Liver (tissue), 9 donors: Measurements from ENCODE around the gene TMEM176B. TPM values are rescaled to one million over a fixed set of nuclear protein-coding genes. Genes with fewer than 3 reads are reported as not detected.

Experiments
- DNase-seq: peaks from one replicate; pipeline ENCODE4 v3.0.0-alpha.2; 2017; ENCODE audit warnings: low spot score
- H3K27ac ChIP-seq, 2 donors: one replicate each; pipeline ENCODE4 v1.7.0; 2013; ENCODE audit warnings: inconsistent platforms in 2 of 2, low read length in 2 of 2, control low read depth in 1 of 2, low read depth in 1 of 2, mild to moderate bottlenecking in 1 of 2
- H3K27me3 ChIP-seq, 4 donors: one replicate each; pipeline versions ENCODE4 v1.6.1 to v1.7.0; 2013; ENCODE audit warnings: low read length in 3 of 4, inconsistent platforms in 1 of 4, mild to moderate bottlenecking in 1 of 4, moderate library complexity in 1 of 4; ENCODE audit not compliant: control insufficient read depth in 4 of 4, insufficient read depth in 4 of 4
- H3K36me3 ChIP-seq, 4 donors: one replicate each; pipeline versions ENCODE4 v1.6.1 to v1.7.0; 2013; ENCODE audit warnings: low read length in 3 of 4, mild to moderate bottlenecking in 3 of 4, low read depth in 1 of 4, moderate library complexity in 1 of 4; ENCODE audit not compliant: control insufficient read depth in 4 of 4, insufficient read depth in 3 of 4
- H3K4me1 ChIP-seq, 4 donors: one replicate each; pipeline versions ENCODE4 v1.6.1 to v1.7.0; 2013; ENCODE audit warnings: low read length in 3 of 4, mild to moderate bottlenecking in 3 of 4, moderate library complexity in 1 of 4; ENCODE audit not compliant: control insufficient read depth in 4 of 4, insufficient read depth in 4 of 4
- H3K4me3 ChIP-seq, 3 donors: one replicate each; pipeline versions ENCODE4 v1.6.1 to v1.7.0; 2013; ENCODE audit warnings: low read length in 3 of 3, control low read depth in 1 of 3, low read depth in 1 of 3, mild to moderate bottlenecking in 1 of 3
- H3K9ac ChIP-seq, 2 donors: one replicate each; pipeline ENCODE4 v1.7.0; 2013; ENCODE audit warnings: low read length in 2 of 2, mild to moderate bottlenecking in 2 of 2, moderate library complexity in 2 of 2, control low read depth in 1 of 2, low read depth in 1 of 2
- H3K9me3 ChIP-seq, 4 donors: one replicate each; pipeline versions ENCODE4 v1.6.1 to v1.7.0; 2013; ENCODE audit warnings: low read length in 3 of 4; ENCODE audit not compliant: control insufficient read depth in 4 of 4
- EGR1 ChIP-seq, 2 donors: IDR thresholded peaks; 2 replicates each; pipeline ENCODE4 v1.6.1; 2016 to 2018; ENCODE audit warnings: antibody characterized with exemption in 2 of 2, low read depth in 2 of 2
- FOXA1 ChIP-seq: IDR thresholded peaks from 2 replicates; pipeline ENCODE4 v1.6.1; 2016; ENCODE audit warnings: antibody characterized with exemption
- FOXA2 ChIP-seq: IDR thresholded peaks from 2 replicates; pipeline ENCODE4 v1.6.1; 2016; ENCODE audit warnings: antibody characterized with exemption
- GABPA ChIP-seq, 2 donors: IDR thresholded peaks in 1 of 2; conservative IDR thresholded peaks in 1 of 2; 2 replicates each; pipeline ENCODE4 v1.6.1; 2016; ENCODE audit warnings: antibody characterized with exemption in 2 of 2, mild to moderate bottlenecking in 1 of 2, moderate library complexity in 1 of 2
- HNF4A ChIP-seq, 2 donors: conservative IDR thresholded peaks; 2 replicates each; pipeline ENCODE4 v1.6.1; 2016; ENCODE audit warnings: antibody characterized with exemption in 2 of 2, mild to moderate bottlenecking in 2 of 2
- HNF4G ChIP-seq: IDR thresholded peaks from 2 replicates; pipeline ENCODE4 v1.6.1; 2016; ENCODE audit warnings: antibody characterized with exemption
- JUND ChIP-seq, 2 donors: IDR thresholded peaks; 2 replicates each; pipeline ENCODE4 v1.6.1; 2016; ENCODE audit warnings: antibody characterized with exemption in 2 of 2
- NR2F2 ChIP-seq: IDR thresholded peaks from 2 replicates; pipeline ENCODE4 v1.6.1; 2016; ENCODE audit warnings: antibody characterized with exemption
- RAD21 ChIP-seq, 2 donors: IDR thresholded peaks; 2 replicates each; pipeline ENCODE4 v1.6.1; 2016; ENCODE audit warnings: antibody characterized with exemption in 2 of 2, mild to moderate bottlenecking in 2 of 2
- RXRA ChIP-seq, 2 donors: IDR thresholded peaks; 2 replicates each; pipeline ENCODE4 v1.6.1; 2017 to 2018; ENCODE audit warnings: antibody characterized with exemption in 2 of 2, mild to moderate bottlenecking in 1 of 2
- SP1 ChIP-seq: IDR thresholded peaks from 2 replicates; pipeline ENCODE4 v1.6.1; 2018; ENCODE audit warnings: antibody characterized with exemption, mild to moderate bottlenecking
- TAF1 ChIP-seq: conservative IDR thresholded peaks from 2 replicates; pipeline ENCODE4 v1.6.1; 2016; ENCODE audit warnings: antibody characterized with exemption, mild to moderate bottlenecking
- YY1 ChIP-seq: IDR thresholded peaks from 2 replicates; pipeline ENCODE4 v1.6.1; 2016; ENCODE audit warnings: antibody characterized with exemption, mild to moderate bottlenecking
- WGBS: extraction: QIAGEN DNeasy Blood & Tissue Kit; methylation state at CpG from one replicate; pipeline ENCODE4 v1.1.7; 2013; 5-methylcytosine and 5-hydroxymethylcytosine counted together
- polyA plus RNA-seq, 2 donors: library from polyadenylated mRNA; stranded (reverse) in 1 of 2; unstranded in 1 of 2; fragments of 200-250 nt in 1 of 2; fragments of >200 nt in 1 of 2; fragmentation: Nextera tagmentation in 1 of 2; extraction: Ambion mirVana in 1 of 2; gene quantifications; one replicate each; pipeline versions ENCODE4 v1.2.1 to v1.2.3, GENCODE V29; 2013 to 2015
- total RNA-seq, 2 donors: library from RNA; depleted of rRNA; stranded (reverse); fragments of >200 nt; gene quantifications; one replicate each; pipeline ENCODE4 v1.2.3, GENCODE V29; 2014
- TF ChIP-seq, protein P1 (sequence below): IDR thresholded peaks from 2 replicates; pipeline ENCODE4 v1.6.1; 2016; ENCODE audit warnings: antibody characterized with exemption
- TF ChIP-seq, protein P2 (sequence below): fragments of 150-350 bp; IDR thresholded peaks from 2 replicates; pipeline ENCODE4 v1.5.1; 2017; ENCODE audit warnings: improper control_type of control experiment, low read depth, low read length; ENCODE audit not compliant: missing input control
- TF ChIP-seq, protein P3 (sequence below): IDR thresholded peaks from 2 replicates; pipeline ENCODE4 v1.6.1; 2016; ENCODE audit warnings: antibody characterized with exemption
- TF ChIP-seq, protein P4 (sequence below): IDR thresholded peaks from 2 replicates; pipeline ENCODE4 v1.6.1; 2016; ENCODE audit warnings: antibody characterized with exemption
- TF ChIP-seq, protein P5 (sequence below): IDR thresholded peaks from 2 replicates; pipeline ENCODE4 v1.6.1; 2016; ENCODE audit warnings: antibody characterized with exemption, mild to moderate bottlenecking
- donor health status: healthy.
- donor health status: healthy.
- donor health status: healthy.
- donor health status: healthy.
- donor health status: healthy.

Gene TMEM176B
- total and polyA plus RNA-seq, 4 donors: 382 to 1,317 (median 999) TPM

DNA sequence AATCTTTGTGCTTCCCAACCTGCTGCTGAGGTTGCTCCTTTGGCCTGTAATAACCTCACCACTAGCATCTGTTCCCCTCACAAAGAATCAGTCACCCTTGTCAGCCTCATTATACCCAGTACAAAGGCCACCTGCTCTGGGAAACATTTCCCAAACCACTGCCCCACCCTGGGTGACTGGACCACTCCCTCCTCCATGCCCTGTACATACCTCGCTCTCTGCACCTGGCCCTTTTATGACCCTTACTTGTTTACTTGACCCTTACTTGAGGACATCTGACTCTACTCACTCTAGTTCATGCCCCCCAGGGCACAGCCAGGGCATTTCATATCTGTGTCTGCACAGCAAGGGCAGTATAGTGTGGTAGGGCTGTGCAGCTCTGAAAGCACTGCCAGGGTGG lies 30.8 kb upstream of the TMEM176B start:
- Histone ChIP-seq H3K27me3 (no peaks in the 10 kb centered on the region), H3K36me3 (peaks cover 0 to 5% (median 0%) of the 10 kb centered on the region in 4 donors), H3K4me1 (peaks cover 4 to 30% (median 20%) of the 10 kb centered on the region in 4 donors), H3K4me3 (no peak overlapping the region), H3K9ac (no peak overlapping the region), H3K27ac (no peak overlapping the region), H3K9me3 (no peaks in the 10 kb centered on the region)
- 2% methylated on average over 1 of the region's 1 CpG for WGBS
- no peak for DNase-seq
- TF ChIP-seq SP1 (peak; percentile 34), HNF4A (conservative IDR thresholded peaks at IDR 0.05) (peak; percentile 62 to 70), RXRA (IDR thresholded peaks at IDR 0.05) (peak; percentile 77 to 93), YY1 (no peak)

DNA sequence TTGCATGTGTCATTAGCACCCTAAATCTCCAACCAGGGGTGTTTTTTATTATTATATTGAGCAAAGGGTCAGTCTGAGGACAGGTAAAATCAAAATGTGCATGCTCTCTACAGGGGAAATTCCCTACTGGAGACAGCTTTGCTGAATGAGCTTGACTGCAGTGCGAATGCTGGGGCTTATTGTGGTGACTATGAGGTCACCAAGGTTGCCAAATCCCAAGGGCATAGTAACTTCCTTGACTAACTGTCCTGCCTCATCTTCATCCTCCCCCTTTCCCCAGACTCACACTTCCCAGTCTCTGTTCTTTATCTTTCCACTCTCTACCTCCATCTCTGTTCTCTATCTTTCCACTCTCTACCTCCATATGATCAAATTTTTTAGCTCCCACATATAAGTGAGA lies 29.3 kb upstream of the TMEM176B start:
- Histone ChIP-seq H3K27me3 (no peaks in the 10 kb centered on the region), H3K36me3 (peaks cover 0 to 5% (median 0%) of the 10 kb centered on the region in 4 donors), H3K9me3 (no peaks in the 10 kb centered on the region), H3K4me1 (peaks cover 6 to 45% (median 29%) of the 10 kb centered on the region in 4 donors), H3K4me3 (no peak overlapping the region), H3K27ac (no peak overlapping the region), H3K9ac (no peak overlapping the region)
- TF ChIP-seq YY1: no peak
- TF ChIP-seq EGR1 (IDR thresholded peaks at IDR 0.05; ENCODE audit: low read depth in 2 of 2): no peak
- TF ChIP-seq, protein P1, sequence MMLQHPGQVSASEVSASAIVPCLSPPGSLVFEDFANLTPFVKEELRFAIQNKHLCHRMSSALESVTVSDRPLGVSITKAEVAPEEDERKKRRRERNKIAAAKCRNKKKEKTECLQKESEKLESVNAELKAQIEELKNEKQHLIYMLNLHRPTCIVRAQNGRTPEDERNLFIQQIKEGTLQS: no peak
- no peak for DNase-seq
- WGBS: 64% methylated on average over 1 of the region's 1 CpG

DNA sequence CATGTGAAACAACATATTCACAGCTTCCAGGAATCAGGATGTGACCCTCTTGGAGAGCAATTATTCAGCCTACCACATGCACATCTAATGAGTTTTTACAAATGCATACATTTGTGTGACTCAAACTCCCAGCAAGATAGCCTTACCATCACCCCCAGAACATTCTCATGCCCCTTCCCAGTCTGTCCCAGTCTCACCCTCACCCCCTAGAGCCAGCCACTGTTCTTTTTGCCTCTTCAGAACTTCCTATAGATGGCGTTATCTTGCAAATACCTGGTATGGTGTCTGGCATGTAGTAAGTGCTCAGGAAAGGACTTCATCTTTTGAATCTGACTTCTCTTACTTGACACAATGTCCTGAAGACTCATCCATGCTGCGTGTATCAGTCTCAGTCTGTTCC lies 28.2 kb upstream of the TMEM176B start:
- Histone ChIP-seq H3K9ac (no peak overlapping the region), H3K36me3 (peaks cover 0 to 5% (median 0%) of the 10 kb centered on the region in 4 donors), H3K4me3 (no peak overlapping the region), H3K4me1 (peaks cover 6 to 50% (median 32%) of the 10 kb centered on the region in 4 donors), H3K27me3 (no peaks in the 10 kb centered on the region), H3K9me3 (no peaks in the 10 kb centered on the region), H3K27ac (no peak overlapping the region)
- no peak for DNase-seq
- TF ChIP-seq FOXA1 (no peak), GABPA (IDR thresholded peaks at IDR 0.05 in 1 of 2, conservative IDR thresholded peaks at IDR 0.05 in 1 of 2) (no peak), RXRA (IDR thresholded peaks at IDR 0.05) (no peak), EGR1 (IDR thresholded peaks at IDR 0.05; ENCODE audit: low read depth in 2 of 2) (no peak), FOXA2 (no peak), SP1 (no peak), TAF1 (no peak), RAD21 (IDR thresholded peaks at IDR 0.05) (no peak), HNF4G (no peak), JUND (IDR thresholded peaks at IDR 0.05) (no peak), HNF4A (conservative IDR thresholded peaks at IDR 0.05) (no peak), YY1 (no peak), NR2F2 (no peak)
- TF ChIP-seq, protein P2, sequence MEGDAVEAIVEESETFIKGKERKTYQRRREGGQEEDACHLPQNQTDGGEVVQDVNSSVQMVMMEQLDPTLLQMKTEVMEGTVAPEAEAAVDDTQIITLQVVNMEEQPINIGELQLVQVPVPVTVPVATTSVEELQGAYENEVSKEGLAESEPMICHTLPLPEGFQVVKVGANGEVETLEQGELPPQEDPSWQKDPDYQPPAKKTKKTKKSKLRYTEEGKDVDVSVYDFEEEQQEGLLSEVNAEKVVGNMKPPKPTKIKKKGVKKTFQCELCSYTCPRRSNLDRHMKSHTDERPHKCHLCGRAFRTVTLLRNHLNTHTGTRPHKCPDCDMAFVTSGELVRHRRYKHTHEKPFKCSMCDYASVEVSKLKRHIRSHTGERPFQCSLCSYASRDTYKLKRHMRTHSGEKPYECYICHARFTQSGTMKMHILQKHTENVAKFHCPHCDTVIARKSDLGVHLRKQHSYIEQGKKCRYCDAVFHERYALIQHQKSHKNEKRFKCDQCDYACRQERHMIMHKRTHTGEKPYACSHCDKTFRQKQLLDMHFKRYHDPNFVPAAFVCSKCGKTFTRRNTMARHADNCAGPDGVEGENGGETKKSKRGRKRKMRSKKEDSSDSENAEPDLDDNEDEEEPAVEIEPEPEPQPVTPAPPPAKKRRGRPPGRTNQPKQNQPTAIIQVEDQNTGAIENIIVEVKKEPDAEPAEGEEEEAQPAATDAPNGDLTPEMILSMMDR: no peak
- TF ChIP-seq, protein P1: no peak
- TF ChIP-seq, protein P3, sequence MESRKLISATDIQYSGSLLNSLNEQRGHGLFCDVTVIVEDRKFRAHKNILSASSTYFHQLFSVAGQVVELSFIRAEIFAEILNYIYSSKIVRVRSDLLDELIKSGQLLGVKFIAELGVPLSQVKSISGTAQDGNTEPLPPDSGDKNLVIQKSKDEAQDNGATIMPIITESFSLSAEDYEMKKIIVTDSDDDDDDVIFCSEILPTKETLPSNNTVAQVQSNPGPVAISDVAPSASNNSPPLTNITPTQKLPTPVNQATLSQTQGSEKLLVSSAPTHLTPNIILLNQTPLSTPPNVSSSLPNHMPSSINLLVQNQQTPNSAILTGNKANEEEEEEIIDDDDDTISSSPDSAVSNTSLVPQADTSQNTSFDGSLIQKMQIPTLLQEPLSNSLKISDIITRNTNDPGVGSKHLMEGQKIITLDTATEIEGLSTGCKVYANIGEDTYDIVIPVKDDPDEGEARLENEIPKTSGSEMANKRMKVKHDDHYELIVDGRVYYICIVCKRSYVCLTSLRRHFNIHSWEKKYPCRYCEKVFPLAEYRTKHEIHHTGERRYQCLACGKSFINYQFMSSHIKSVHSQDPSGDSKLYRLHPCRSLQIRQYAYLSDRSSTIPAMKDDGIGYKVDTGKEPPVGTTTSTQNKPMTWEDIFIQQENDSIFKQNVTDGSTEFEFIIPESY: no peak
- TF ChIP-seq, protein P4, sequence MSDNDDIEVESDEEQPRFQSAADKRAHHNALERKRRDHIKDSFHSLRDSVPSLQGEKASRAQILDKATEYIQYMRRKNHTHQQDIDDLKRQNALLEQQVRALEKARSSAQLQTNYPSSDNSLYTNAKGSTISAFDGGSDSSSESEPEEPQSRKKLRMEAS: no peak
- TF ChIP-seq, protein P5, sequence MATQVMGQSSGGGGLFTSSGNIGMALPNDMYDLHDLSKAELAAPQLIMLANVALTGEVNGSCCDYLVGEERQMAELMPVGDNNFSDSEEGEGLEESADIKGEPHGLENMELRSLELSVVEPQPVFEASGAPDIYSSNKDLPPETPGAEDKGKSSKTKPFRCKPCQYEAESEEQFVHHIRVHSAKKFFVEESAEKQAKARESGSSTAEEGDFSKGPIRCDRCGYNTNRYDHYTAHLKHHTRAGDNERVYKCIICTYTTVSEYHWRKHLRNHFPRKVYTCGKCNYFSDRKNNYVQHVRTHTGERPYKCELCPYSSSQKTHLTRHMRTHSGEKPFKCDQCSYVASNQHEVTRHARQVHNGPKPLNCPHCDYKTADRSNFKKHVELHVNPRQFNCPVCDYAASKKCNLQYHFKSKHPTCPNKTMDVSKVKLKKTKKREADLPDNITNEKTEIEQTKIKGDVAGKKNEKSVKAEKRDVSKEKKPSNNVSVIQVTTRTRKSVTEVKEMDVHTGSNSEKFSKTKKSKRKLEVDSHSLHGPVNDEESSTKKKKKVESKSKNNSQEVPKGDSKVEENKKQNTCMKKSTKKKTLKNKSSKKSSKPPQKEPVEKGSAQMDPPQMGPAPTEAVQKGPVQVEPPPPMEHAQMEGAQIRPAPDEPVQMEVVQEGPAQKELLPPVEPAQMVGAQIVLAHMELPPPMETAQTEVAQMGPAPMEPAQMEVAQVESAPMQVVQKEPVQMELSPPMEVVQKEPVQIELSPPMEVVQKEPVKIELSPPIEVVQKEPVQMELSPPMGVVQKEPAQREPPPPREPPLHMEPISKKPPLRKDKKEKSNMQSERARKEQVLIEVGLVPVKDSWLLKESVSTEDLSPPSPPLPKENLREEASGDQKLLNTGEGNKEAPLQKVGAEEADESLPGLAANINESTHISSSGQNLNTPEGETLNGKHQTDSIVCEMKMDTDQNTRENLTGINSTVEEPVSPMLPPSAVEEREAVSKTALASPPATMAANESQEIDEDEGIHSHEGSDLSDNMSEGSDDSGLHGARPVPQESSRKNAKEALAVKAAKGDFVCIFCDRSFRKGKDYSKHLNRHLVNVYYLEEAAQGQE: no peak
- 67% methylated on average over 2 of the region's 2 CpGs for WGBS
